ENCODE results near the gene ANKRD55. TPM values are rescaled to one million over a fixed set of nuclear protein-coding genes. Genes with fewer than 3 reads are reported as not detected.
A peak's percentile ranks its signal among the peaks of the same experiment; 100 is the strongest.

ANKRD55 gene
- total and polyA plus RNA-seq, 8 donors, result 0.20 to 0.97 (median 0.67) TPM

- intact Hi-C loops (cut with DNase I), result no loop called here
- TF ChIP-seq CTCF (IDR thresholded peaks at IDR 0.05), result no peak
- ATAC-seq, result no peak
- Histone ChIP-seq H3K36me3 (no peaks in the 10 kb centered on the region), H3K27ac (no peak overlapping the region), H3K4me3 (no peak overlapping the region), H3K4me1 (peaks cover 5 to 11% of the 10 kb centered on the region in 2 donors), H3K9me3 (no peaks in the 10 kb centered on the region), H3K27me3 (no peaks in the 10 kb centered on the region)
- DNase-seq, result no peak
These were observed 131.9 kb downstream of the ANKRD55 start for GRCh38 chr5:56101180-56101579.

- no peak for TF ChIP-seq CTCF (IDR thresholded peaks at IDR 0.05)
- no peak for DNase-seq
- no peak overlapping the region for H3K27ac ChIP-seq
- intact Hi-C loops (cut with DNase I), result no loop called here
- ATAC-seq, result no peak
- no peak overlapping the region for H3K4me3 ChIP-seq
- no peaks in the 10 kb centered on the region for H3K27me3 ChIP-seq
- no peaks in the 10 kb centered on the region for H3K9me3 ChIP-seq
- no peaks in the 10 kb centered on the region for H3K36me3 ChIP-seq
- peaks cover 0 to 11% of the 10 kb centered on the region in 2 donors for H3K4me1 ChIP-seq
These were observed 132.5 kb downstream of the ANKRD55 start for GRCh38 chr5:56100439-56101176.

- no peak for TF ChIP-seq CTCF (IDR thresholded peaks at IDR 0.05)
- peaks cover 0 to 11% of the 10 kb centered on the region in 2 donors for H3K4me1 ChIP-seq
- no peaks in the 10 kb centered on the region for H3K36me3 ChIP-seq
- peak; percentile 15 for ATAC-seq
- no peaks in the 10 kb centered on the region for H3K27me3 ChIP-seq
- H3K27ac ChIP-seq, result no peak overlapping the region
- intact Hi-C loops (cut with DNase I), result no loop called here
- no peaks in the 10 kb centered on the region for H3K9me3 ChIP-seq
- DNase-seq, result peak in 2 of 4 donors; percentile 62 to 68
- no peak overlapping the region for H3K4me3 ChIP-seq
These were observed 133.8 kb downstream of the ANKRD55 start for GRCh38 chr5:56099346-56099745.

GRCh38 chr5:56097055-56097454, 136.1 kb downstream of the ANKRD55 start:
- no peaks in the 10 kb centered on the region for H3K36me3 ChIP-seq
- H3K4me3 ChIP-seq, result no peak overlapping the region
- DNase-seq (no peak), ATAC-seq (no peak)
- no peaks in the 10 kb centered on the region for H3K27me3 ChIP-seq
- intact Hi-C loops (cut with DNase I), result no loop called here
- TF ChIP-seq CTCF (IDR thresholded peaks at IDR 0.05), result no peak
- H3K27ac ChIP-seq, result no peak overlapping the region
- no peaks in the 10 kb centered on the region for H3K9me3 ChIP-seq
- peaks cover 0 to 11% of the 10 kb centered on the region in 2 donors for H3K4me1 ChIP-seq

- no peak for DNase-seq
- ATAC-seq, result no peak
- intact Hi-C loops (cut with DNase I), result no loop called here
- H3K36me3 ChIP-seq, result no peaks in the 10 kb centered on the region
- no peaks in the 10 kb centered on the region for H3K27me3 ChIP-seq
- H3K9me3 ChIP-seq, result no peaks in the 10 kb centered on the region
- no peak overlapping the region for H3K4me3 ChIP-seq
- TF ChIP-seq CTCF (IDR thresholded peaks at IDR 0.05), result no peak
- H3K27ac ChIP-seq, result no peak overlapping the region
- peaks cover 0 to 11% of the 10 kb centered on the region in 2 donors for H3K4me1 ChIP-seq
These were observed 137.5 kb downstream of the ANKRD55 start for GRCh38 chr5:56095579-56096102.
